Forelimb muscle (tissue), 1 donor: Measurements from ENCODE around the gene ZBTB40. TPM values are rescaled to one million over a fixed set of nuclear protein-coding genes. Genes with fewer than 3 reads are reported as not detected.

Source experiments
- DNase-seq: peaks from one replicate; pipeline ENCODE4 v3.0.0-alpha.2; 2013; ENCODE audit warnings: low read depth
- polyA plus RNA-seq: library from polyadenylated mRNA; unstranded; fragments of 120-200 nt; gene quantifications from one replicate; pipeline ENCODE4 v1.2.1, GENCODE V29; 2013; ENCODE audit not compliant: insufficient read length

Gene ZBTB40
- polyA plus RNA-seq, 1 donor: 12.2 TPM

GRCh38 chr1:22506130-22506692 lies 54.6 kb downstream of the ZBTB40 start:
- DNase-seq: no peak

GRCh38 chr1:22507587-22507986 lies 55.9 kb downstream of the ZBTB40 start:
- no peak for DNase-seq

- no peak for DNase-seq
Observed at GRCh38 chr1:22508329-22508728, 56.7 kb downstream of the ZBTB40 start.

- DNase-seq: no peak
Observed at GRCh38 chr1:22508991-22509390, 57.3 kb downstream of the ZBTB40 start.

GRCh38 chr1:22509815-22510214 lies 58.2 kb downstream of the ZBTB40 start:
- no peak for DNase-seq

GRCh38 chr1:22512873-22513272 lies 61.2 kb downstream of the ZBTB40 start:
- no peak for DNase-seq

GRCh38 chr1:22516906-22517571 lies 65.4 kb downstream of the ZBTB40 start:
- no peak for DNase-seq

- no peak for DNase-seq
Observed at GRCh38 chr1:22517956-22518355, 66.3 kb downstream of the ZBTB40 start.

GRCh38 chr1:22518379-22518778 lies 66.7 kb downstream of the ZBTB40 start:
- DNase-seq: no peak

GRCh38 chr1:22520871-22521270 lies 69.2 kb downstream of the ZBTB40 start:
- no peak for DNase-seq

- no peak for DNase-seq
Observed at GRCh38 chr1:22521692-22522091, 70.0 kb downstream of the ZBTB40 start.

- no peak for DNase-seq
Observed at GRCh38 chr1:22522221-22522743, 70.6 kb downstream of the ZBTB40 start.

- DNase-seq: no peak
Observed at GRCh38 chr1:22524481-22524880, 72.8 kb downstream of the ZBTB40 start.

- DNase-seq: no peak
Observed at GRCh38 chr1:22525211-22525610, 73.6 kb downstream of the ZBTB40 start.

- DNase-seq: no peak
Observed at GRCh38 chr1:22525646-22526045, 74.0 kb downstream of the ZBTB40 start.

GRCh38 chr1:22526098-22526497 lies 74.4 kb downstream of the ZBTB40 start:
- DNase-seq: no peak

GRCh38 chr1:22526677-22527076 lies 75.0 kb downstream of the ZBTB40 start:
- no peak for DNase-seq

- DNase-seq: no peak
Observed at GRCh38 chr1:22527122-22527521, 75.5 kb downstream of the ZBTB40 start.

GRCh38 chr1:22527555-22528296 lies 76.1 kb downstream of the ZBTB40 start:
- DNase-seq: no peak

GRCh38 chr1:22528451-22528850 lies 76.8 kb downstream of the ZBTB40 start:
- DNase-seq: no peak

GRCh38 chr1:22529901-22530621 lies 78.4 kb downstream of the ZBTB40 start:
- peak; percentile 81 for DNase-seq

- no peak for DNase-seq
Observed at GRCh38 chr1:22530715-22531114, 79.1 kb downstream of the ZBTB40 start.
